NCI-H1105 (cell line): ENCODE results near the gene OR2T27.
"Not testable (repeated sequence)": the region's sequence is repeated elsewhere in the genome, so short reads cannot be mapped to it uniquely, and the experiment has no call there.

Source experiments
- DNase-seq: peaks from one replicate; lab custom pipeline; 2025; lab: John Stamatoyannopoulos, UW

The OR2T27 gene

GRCh38 chr1:248640906-248641305 is 14.4 kb downstream of the OR2T27 start:
- DNase-seq, result not testable (repeated sequence)

GRCh38 chr1:248639652-248640051 is 15.7 kb downstream of the OR2T27 start:
- DNase-seq, result not testable (repeated sequence)

GRCh38 chr1:248636612-248637011 is 18.7 kb downstream of the OR2T27 start:
- DNase-seq, result not testable (repeated sequence)

- not testable (repeated sequence) for DNase-seq
These were observed 20.3 kb downstream of the OR2T27 start, which contains the start of gene OR2T11 for GRCh38 chr1:248634991-248635390. TSS of gene OR2T11 (minus strand) at chr1:248635091. CDS start at chr1:248627128, 7,963 bp downstream.

- DNase-seq, result no peak
These were observed 23.8 kb downstream of the OR2T27 start for GRCh38 chr1:248631354-248632008.

- DNase-seq, result no peak
These were observed 24.8 kb downstream of the OR2T27 start for GRCh38 chr1:248630551-248630950.

GRCh38 chr1:248627971-248628844 is 27.1 kb downstream of the OR2T27 start:
- DNase-seq, result no peak

- DNase-seq, result no peak
These were observed 29.4 kb downstream of the OR2T27 start for GRCh38 chr1:248625971-248626370.

- DNase-seq, result no peak
These were observed 30.2 kb downstream of the OR2T27 start for GRCh38 chr1:248625166-248625565.

GRCh38 chr1:248622570-248623001 is 32.7 kb downstream of the OR2T27 start:
- no peak for DNase-seq

GRCh38 chr1:248621770-248622169 is 33.6 kb downstream of the OR2T27 start:
- no peak for DNase-seq

- DNase-seq, result peak; percentile 13
These were observed 36.5 kb downstream of the OR2T27 start for GRCh38 chr1:248618878-248619277.

GRCh38 chr1:248618119-248618518 is 37.2 kb downstream of the OR2T27 start:
- DNase-seq, result no peak

- no peak for DNase-seq
These were observed 41.6 kb downstream of the OR2T27 start for GRCh38 chr1:248613742-248614141.

- DNase-seq, result no peak
These were observed 43.4 kb downstream of the OR2T27 start for GRCh38 chr1:248611883-248612414.

- no peak for DNase-seq
These were observed 45.0 kb downstream of the OR2T27 start for GRCh38 chr1:248610301-248610700.
